Fibroblast of the aortic adventitia (primary cell): Measurements from ENCODE around the gene TGM4. TPM values are rescaled to one million over a fixed set of nuclear protein-coding genes. Genes with fewer than 3 reads are reported as not detected.

ENCODE experiments used
- DNase-seq: peaks from one replicate; pipeline ENCODE4 v3.0.0-alpha.2; 2010; ENCODE audit warnings: low read depth
- H3K4me3 ChIP-seq: 2 replicates; pipeline ENCODE4 v1.5.1; 2011; ENCODE audit warnings: low read depth, mild to moderate bottlenecking, control low read depth, low read length, moderate library complexity
- CTCF ChIP-seq: IDR thresholded peaks from 2 replicates; pipeline ENCODE4 v1.5.1; 2011; ENCODE audit warnings: mild to moderate bottlenecking, low read length, control low read depth, inconsistent platforms; ENCODE audit not compliant: insufficient read depth
- total RNA-seq: library from RNA; depleted of rRNA; stranded (reverse); fragments of >200 nt; gene quantifications from 2 replicates; pipeline ENCODE4 v1.2.3, GENCODE V29; 2012; ENCODE audit warnings: low replicate concordance

TGM4 gene
- total RNA-seq, 1 donor = not detected

GRCh38 chr3:44903314-44903713 lies 28.9 kb downstream of the TGM4 start:
- DNase-seq = no peak
- H3K4me3 ChIP-seq = no peak overlapping the region
- no peak for TF ChIP-seq CTCF

GRCh38 chr3:44903751-44904150 lies 29.3 kb downstream of the TGM4 start:
- no peak overlapping the region for H3K4me3 ChIP-seq
- no peak for TF ChIP-seq CTCF
- no peak for DNase-seq

GRCh38 chr3:44905446-44906157 lies 31.2 kb downstream of the TGM4 start:
- DNase-seq = no peak
- H3K4me3 ChIP-seq = no peak overlapping the region
- TF ChIP-seq CTCF = no peak

GRCh38 chr3:44906997-44907396 lies 32.6 kb downstream of the TGM4 start:
- H3K4me3 ChIP-seq = no peak overlapping the region
- no peak for TF ChIP-seq CTCF
- DNase-seq = no peak

- no peak for TF ChIP-seq CTCF
- no peak for DNase-seq
- H3K4me3 ChIP-seq = no peak overlapping the region
Observed at GRCh38 chr3:44907612-44908011, 33.2 kb downstream of the TGM4 start.

GRCh38 chr3:44909063-44909462 lies 34.7 kb downstream of the TGM4 start:
- H3K4me3 ChIP-seq = no peak overlapping the region
- TF ChIP-seq CTCF = no peak
- no peak for DNase-seq

- DNase-seq = no peak
- TF ChIP-seq CTCF = no peak
- H3K4me3 ChIP-seq = no peak overlapping the region
Observed at GRCh38 chr3:44910693-44911092, 36.3 kb downstream of the TGM4 start.
